ENCODE data around the gene DNMT3B.
"Not testable (repeated sequence)": the region's sequence is repeated elsewhere in the genome, so short reads cannot be mapped to it uniquely, and the experiment has no call there.

DNMT3B gene

GRCh38 chr20:32792316-32792715 lies 30.1 kb downstream of the DNMT3B start:
- no peak for DNase-seq

- DNase-seq, result no peak
Observed at GRCh38 chr20:32792731-32793458, 30.7 kb downstream of the DNMT3B start.

GRCh38 chr20:32796383-32796948 lies 34.3 kb downstream of the DNMT3B start:
- no peak for DNase-seq

GRCh38 chr20:32796981-32797451 lies 34.8 kb downstream of the DNMT3B start:
- no peak for DNase-seq

- not testable (repeated sequence) for DNase-seq
Observed at GRCh38 chr20:32797571-32797970, 35.4 kb downstream of the DNMT3B start.

- no peak for DNase-seq
Observed at GRCh38 chr20:32798046-32798981, 36.1 kb downstream of the DNMT3B start.

GRCh38 chr20:32803092-32803491 lies 40.9 kb downstream of the DNMT3B start:
- DNase-seq, result no peak

GRCh38 chr20:32804022-32804715 lies 42.0 kb downstream of the DNMT3B start:
- DNase-seq, result no peak

GRCh38 chr20:32804817-32805216 lies 42.6 kb downstream of the DNMT3B start:
- no peak for DNase-seq

GRCh38 chr20:32805721-32806120 lies 43.5 kb downstream of the DNMT3B start:
- no peak for DNase-seq

GRCh38 chr20:32806356-32806755 lies 44.2 kb downstream of the DNMT3B start:
- DNase-seq, result no peak

GRCh38 chr20:32807706-32808105 lies 45.5 kb downstream of the DNMT3B start:
- DNase-seq, result no peak

GRCh38 chr20:32808438-32808837 lies 46.3 kb downstream of the DNMT3B start:
- DNase-seq, result no peak

- DNase-seq, result no peak
Observed at GRCh38 chr20:32809907-32810306, 47.7 kb downstream of the DNMT3B start.

GRCh38 chr20:32810941-32811340 lies 48.8 kb downstream of the DNMT3B start:
- no peak for DNase-seq

GRCh38 chr20:32811886-32812285 lies 49.7 kb downstream of the DNMT3B start:
- DNase-seq, result no peak

GRCh38 chr20:32819992-32820697 lies 58.0 kb downstream of the DNMT3B start:
- peak; percentile 73 for DNase-seq

GRCh38 chr20:32820698-32821377 lies 58.7 kb downstream of the DNMT3B start:
- DNase-seq, result no peak

- DNase-seq, result no peak
Observed at GRCh38 chr20:32822225-32822624, 60.0 kb downstream of the DNMT3B start.

- no peak for DNase-seq
Observed at GRCh38 chr20:32823078-32823477, 60.9 kb downstream of the DNMT3B start.

- no peak for DNase-seq
Observed at GRCh38 chr20:32823737-32824588, 61.8 kb downstream of the DNMT3B start.

Data from GDM1 (cell line).